GM21526 (cell line): ENCODE data around the gene NTN1.
A peak's percentile ranks its signal among the peaks of the same experiment; 100 is the strongest.
"Not testable (repeated sequence)": the region's sequence is repeated elsewhere in the genome, so short reads cannot be mapped to it uniquely, and the experiment has no call there.

Experiments used
- ATAC-seq: cut with Tn5 transposase; IDR thresholded peaks from one replicate; pipeline ENCODE4 v1.9.1; 2021; ENCODE audit warnings: moderate library complexity; ENCODE audit not compliant: unreplicated experiment, low FRiP score

Gene NTN1

DNA sequence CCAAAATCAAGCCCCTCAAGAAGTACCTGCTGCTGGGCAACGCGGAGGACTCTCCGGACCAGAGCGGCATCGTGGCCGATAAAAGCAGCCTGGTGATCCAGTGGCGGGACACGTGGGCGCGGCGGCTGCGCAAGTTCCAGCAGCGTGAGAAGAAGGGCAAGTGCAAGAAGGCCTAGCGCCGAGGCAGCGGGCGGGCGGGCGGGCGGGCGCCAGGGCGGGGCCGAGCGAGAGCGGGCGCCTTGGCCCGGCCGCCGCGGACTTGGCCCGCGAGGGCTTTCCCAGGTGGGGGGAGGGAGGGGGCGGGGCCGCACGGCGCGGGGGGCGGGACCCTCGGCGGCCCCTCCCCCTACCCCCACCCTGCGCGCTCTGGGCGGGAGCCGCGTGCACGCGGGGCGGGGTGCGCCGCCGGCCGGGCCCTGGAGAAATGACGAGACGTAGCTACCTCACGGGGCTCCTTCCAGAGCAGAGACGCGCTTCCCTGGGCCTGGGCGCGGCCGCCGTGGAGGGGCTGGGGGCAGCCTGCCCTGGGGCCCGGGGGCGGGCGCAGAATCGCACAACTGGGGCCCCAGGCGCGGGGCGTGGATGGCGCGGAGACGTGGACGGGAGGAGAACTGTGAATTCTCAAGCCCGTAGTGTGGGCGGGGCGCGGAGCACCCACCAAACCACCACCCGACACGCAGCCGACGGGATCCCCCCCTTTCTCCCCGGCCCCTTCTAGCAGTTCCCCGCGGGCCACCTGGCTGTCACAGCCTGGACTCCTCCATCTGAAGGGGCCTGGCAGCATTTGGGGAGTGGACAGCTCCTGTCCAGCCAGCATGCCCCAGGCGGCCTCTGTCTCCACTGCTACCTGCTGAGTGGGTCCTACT, 218.7 kb downstream of the NTN1 start:
- peak; percentile 44 for ATAC-seq

DNA sequence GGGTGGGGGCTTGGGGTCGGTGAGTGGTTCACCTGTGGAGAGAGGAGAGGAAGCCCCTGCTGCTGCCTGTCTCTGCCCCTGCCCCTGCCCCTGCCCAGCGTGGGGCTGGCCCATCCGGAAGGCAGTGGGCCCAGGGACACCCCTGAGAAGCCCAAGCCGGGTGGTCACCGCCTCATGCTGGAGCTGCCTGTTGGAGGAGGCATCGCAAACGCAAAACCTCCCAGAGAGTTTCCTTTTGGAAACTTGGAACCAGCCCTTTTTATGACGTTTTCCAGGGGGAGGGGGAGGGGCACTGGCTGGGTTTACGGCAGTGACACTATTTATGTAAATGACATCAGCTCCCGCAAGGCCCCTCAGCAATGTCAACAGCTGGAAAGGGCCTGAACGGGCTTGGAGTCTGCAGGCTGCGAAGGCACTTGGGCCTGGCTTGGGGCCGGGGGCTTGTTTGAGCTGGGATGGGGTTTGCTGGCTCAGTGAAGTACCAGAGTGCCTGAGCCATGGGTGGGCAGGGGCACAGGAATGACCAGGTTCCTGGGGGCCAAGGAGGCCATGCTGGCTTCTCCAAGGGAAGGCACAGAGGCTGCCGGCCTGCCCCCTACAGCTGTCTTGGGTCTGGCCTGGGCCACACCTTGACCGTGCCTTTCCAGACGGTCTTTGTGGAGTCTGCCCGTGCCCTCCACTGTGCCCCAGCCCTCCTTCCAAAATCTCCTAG, 219.5 kb downstream of the NTN1 start:
- no peak for ATAC-seq

DNA sequence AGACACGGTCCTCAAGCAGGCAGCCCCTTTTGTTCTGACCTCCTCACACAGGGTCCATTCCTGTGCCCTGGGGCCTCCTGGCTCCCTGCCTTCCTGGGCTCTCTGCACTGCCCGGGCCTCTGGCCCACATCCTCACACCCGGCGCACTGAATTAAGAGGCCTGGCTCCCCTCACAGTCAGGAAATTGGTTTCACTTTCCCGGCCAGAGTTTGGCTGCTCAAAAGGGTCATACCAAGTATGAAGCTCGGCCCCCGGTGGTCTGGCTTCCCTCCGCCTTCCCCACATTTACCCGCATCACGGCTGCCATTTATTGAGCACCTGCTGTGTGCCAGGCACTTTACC, 220.0 kb downstream of the NTN1 start:
- no peak for ATAC-seq

DNA sequence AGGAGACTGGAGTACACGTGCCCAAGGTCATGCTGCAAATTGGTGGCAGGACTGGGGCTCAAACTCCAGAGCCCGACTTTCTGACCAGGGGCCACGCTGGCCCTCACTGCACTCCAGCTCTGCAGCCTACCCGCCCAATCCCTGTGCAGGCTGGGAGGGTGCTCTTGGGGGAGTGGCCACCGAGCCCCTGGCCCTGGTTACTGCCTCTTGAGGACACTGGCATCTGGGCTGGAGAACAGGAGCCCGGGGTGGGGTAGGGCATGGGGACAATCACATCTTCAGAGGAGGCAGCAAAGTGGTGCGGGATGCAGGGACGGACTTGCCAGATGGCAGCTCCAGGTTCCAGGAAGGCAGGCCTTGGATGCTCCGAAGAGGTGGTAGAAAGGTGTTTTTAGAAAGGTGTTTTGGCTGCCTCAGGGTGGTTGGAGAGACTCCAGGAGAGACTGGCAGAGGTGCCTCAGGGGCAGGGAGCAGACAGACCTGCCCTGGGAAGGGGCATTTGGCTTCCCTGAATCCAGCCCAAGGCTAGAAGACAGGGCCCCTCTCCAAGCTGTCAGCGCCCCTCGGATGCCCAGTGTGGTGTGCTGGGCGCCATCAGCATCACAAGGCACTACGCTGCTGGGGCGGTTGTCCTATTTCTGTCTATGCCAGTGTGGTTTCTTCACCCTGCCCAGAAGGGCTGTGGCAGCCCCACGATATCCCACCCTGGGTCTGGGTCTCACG, 220.6 kb downstream of the NTN1 start:
- ATAC-seq = no peak

DNA sequence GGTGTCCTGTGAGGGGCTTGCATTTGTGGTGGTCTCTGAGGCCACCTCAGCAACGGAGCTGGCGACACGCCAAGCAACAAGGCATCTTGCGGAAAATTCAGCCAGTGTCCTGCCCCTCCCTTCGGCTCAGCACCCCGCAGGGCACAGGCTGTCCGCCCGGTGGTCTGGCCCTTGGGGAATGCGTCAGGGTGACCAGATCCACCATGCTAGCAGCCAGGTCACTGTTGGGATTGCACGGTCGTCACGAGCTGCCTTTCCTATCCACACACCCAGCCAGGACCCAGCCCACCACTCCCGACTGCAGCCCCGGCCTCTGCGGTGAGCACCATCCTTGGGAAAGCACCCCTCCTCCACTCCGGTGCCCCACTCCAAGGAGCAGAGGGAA, 221.2 kb downstream of the NTN1 start:
- ATAC-seq = no peak

DNA sequence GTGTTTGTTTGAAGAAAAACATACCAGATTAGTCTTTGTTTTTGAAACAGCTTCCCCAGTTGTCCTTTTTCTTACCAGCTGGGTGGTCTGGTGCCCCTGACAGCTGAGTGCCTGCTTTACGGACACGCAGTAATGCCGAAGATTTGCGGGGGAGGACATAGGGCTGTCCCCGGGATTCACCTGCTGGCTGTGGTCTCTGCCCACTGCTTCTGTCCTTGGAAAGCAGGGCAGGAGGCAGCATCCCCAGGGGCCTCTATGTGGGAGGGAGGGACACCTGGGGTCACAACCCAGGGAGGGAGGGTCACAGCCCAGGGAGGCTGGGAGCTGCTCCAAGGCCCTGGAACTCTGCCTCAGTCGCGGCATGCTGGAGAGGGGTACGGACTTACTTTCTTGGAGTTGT, 221.7 kb downstream of the NTN1 start:
- ATAC-seq = no peak

DNA sequence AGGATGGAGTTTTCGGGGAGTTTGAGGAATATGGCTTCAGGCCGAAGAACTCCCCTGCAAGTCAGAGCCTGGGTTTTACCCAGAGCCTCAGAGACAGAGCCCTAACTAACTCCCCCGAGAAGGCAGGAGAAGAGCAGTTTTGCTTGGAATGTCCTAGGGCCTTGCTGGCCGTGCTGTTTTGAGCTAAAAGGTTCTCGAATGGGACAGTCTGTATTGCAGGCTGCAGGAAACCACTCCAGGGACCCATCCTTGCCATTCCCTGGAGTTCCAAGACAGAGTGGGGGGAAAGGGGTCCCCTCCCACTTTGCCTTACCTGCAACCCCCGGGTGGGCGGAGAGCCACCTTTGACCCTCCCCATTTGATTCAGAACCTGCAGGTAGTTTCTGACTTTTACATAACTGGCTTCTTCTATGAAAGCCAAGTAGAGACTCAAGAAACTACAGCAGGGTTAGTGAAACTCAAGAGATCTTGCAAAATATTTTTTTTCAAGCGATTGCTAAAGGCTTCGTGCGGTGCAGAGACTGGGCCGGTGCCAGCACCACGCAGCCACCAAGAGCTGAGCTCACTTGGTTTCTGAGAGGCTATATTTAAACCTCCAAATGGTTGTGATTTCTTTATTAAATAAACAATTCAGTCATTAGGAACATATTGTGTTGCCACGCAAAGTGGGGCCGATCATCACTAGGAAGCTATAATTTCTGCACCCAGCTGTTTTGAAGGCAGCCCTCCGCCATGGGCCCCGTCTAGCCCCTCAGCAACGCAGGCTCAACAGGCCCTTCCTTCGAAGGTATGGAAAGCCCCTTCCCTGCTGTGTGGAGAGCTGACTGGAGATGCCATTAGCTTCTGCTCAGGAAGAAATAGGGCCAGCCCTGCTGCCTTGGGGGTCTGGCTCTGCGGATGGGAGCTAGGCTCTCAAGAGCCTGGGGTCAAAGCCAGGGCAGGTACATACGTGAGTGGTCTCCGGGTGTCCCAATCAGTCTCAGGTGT, 223.0 kb downstream of the NTN1 start:
- no peak for ATAC-seq

DNA sequence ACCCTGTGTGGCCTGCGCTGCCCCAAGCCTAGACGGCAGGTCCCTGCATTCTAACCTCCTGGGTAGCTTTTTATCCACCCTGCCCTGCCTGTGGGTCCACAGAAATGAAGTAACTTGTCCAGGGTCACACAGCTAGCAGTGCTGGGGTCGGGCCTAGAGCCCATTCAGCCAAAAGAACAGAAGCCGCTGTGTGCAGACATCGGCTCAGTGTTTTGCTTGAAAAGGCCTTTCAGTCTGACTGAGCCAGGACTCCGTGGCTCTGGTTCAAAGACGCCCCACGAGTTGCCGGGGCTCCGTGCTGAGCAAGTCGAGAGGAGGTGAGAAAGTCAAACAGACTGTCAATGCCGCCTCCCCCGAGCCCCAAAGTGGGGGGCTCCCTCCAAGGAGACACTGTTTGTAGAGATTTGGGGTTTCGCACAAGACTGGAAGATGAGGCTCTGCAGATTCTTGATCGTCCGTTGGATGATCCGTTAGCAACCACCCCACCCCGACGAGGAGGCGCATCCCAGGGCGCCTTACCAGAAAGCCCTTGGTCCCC, 226.2 kb downstream of the NTN1 start:
- ATAC-seq = no peak

DNA sequence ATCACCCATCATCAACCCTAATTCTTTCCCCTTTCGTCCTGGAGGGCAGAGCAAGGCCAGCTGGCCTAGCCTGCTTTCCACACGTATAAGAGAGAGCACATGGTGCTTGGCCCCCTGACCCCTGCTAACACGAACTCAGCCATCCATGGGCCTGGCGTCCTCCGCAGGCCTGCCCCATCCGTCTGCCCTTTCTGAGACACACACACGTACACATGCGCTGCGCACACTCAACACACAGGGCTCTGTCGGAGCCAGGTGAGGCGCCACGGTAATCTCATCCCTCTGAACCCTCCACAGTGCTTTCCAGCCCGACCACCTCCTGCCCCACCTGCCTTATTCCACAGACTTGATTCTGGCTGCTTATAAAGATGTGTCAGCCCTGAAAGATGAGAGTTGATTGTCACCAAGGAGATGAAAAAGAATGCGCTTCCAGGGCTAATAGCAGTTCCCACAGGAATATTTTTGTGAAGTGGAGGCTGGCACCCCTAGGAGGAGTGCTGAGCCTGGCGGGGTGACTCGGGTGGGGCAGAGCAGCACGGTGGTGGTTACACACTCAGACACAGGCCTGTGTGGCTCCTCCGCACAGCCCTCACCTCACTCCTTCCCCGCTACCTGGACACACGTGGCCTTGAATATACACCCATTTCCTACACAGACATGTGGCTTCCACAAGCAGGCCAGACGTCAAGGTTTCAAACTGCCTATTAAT, 228.1 kb downstream of the NTN1 start:
- ATAC-seq = no peak

DNA sequence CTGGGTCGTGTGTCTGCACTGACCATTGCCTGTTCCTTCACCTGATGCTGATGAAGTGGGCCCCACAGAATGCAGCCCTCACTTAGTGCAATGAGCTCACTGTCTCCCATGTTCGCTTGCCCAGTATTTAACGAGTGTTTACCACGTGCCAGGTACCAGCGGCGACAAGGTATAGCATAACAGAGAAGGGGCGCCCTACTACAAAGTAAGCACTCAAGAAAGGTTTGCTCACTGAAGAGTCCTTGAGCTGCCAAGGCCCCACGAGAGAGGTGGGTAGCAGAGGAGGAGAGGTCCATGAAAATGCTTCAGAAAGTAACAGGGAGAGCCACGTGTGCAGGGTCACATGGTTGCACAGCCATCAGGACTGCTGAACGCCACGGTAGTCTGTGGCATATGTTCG, 230.0 kb downstream of the NTN1 start:
- no peak for ATAC-seq

DNA sequence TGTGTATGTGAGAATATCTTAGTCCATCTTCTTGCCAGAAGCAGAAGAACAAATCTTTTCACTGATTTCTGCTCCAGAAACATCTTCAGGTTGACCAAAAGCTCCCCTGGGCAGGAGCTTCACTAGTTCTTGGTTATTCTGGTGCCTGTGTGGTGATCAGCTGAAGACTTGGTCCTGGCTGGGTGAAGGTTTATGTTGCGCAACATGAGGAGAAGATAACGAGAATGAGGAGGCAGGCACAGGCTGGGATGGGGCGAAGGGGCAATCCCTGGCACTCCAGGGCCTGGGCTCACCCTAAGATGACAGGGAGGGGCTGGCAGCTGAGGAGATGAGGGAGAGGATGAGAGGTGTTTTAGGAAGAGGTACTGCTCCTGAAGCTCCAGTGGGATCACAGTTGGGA, 232.0 kb downstream of the NTN1 start:
- no peak for ATAC-seq

DNA sequence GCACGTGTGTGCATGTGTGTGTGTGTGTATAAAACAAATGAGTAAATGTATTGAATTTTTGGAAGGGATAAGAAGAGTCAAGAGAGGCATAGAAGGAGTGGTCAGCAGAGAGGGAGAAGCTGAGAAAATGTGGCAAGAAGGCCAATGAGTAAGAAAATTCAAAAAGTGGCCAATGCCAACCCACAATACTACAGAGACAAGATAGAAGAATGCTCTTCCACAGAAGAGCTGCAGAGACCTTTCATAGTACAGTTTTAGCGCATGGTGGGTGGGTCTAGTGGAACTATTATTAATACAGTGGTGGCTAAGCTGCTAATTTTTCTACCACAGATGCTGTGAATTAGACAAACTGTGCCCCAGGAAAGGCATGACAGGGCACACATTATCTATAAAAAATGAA, 233.5 kb downstream of the NTN1 start:
- ATAC-seq = no peak

DNA sequence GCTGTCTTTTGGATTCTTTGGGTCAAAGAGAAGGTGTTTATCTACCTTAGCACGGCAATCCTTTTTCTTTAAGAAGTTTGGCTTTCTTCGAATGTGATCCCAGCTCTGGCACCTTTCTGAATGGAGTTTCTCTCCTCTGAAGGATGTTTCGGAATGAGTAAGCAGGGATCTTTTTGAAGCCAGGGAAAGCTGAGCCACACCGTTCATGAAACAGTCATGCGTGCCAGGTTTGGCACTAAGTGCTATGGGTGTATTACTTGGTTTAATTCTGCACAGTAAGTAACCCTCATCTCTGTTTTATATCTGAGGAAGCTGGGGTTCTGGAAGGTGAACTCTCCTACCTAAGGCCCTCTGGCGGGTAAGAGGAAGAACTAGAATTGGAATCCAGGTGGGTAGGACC, 234.5 kb downstream of the NTN1 start:
- no peak for ATAC-seq

DNA sequence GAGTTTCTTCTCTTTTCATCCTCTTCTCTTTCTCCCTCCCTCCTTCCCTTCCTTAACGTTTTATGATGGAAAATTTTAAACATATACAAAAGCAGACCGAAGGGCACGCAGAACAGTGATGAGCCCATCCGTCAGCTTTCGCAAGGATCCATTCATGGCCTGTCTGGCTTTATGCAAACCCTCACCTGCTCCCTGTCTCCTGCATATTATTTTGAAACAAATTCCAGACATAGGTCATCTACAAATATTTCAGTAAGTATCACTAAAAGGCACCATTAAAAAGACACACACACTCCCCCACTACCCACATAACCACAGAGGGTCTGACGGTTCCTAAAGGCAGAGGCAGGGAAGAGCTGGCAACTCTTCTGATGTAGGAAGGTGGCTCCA, 235.0 kb downstream of the NTN1 start:
- no peak for ATAC-seq

DNA sequence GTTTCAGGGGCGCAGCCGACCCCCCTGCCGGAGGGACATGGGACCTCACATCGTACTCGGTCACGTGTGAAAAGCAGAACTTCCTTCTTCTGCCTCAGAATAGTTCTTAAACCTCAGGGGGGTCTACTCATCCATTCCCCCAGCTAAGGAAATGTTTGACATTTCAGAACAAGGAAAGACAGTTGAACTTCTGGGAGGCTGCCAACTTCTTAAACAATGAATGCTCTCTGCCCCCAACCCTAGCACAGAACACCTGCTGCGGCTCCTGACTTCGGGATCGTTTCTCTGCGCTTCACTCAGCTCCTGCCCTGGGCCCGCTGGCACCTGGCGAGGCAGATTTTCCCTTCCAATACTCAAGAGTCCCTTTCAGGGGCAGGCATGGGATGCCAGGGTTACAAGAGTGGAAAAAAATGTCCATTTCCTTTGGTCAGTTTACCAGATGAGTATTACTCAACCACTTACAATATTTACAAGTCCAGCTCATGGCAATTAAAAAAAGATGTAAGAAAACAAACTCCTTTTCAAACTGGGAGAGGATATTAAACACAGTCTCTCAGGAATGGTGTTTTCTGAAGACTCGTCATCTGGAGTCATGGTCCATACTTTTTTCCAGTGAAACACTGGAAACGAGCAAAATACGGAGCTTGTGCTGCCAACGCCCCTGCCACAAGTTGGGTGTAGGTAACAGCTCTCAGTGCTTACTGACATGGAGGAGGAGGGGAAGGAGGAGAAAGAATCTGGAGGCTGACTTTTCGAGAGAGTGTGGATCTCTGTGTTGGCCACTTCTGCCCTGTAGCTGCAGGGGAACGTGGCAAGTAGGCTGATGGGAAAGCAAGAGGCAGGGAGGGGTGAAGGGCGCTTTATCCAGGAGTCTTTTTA, 235.7 kb downstream of the NTN1 start:
- no peak for ATAC-seq

DNA sequence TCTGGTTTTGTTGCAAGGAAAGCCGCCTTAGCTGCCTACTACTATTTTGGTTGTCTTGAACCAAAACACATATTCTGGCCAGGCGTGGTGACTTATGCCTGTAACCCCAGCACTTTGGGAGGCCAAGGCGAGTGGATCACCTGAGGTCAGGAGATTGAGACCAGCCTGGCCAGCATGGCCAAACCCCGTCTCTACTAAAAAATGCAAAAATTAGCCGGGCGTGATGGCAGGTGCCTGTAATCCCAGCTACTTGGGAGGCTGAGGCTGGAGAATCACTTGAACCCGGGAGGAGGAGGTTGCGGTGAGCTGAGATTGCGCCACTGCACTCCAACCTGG, 236.3 kb downstream of the NTN1 start:
- ATAC-seq = not testable (repeated sequence)

DNA sequence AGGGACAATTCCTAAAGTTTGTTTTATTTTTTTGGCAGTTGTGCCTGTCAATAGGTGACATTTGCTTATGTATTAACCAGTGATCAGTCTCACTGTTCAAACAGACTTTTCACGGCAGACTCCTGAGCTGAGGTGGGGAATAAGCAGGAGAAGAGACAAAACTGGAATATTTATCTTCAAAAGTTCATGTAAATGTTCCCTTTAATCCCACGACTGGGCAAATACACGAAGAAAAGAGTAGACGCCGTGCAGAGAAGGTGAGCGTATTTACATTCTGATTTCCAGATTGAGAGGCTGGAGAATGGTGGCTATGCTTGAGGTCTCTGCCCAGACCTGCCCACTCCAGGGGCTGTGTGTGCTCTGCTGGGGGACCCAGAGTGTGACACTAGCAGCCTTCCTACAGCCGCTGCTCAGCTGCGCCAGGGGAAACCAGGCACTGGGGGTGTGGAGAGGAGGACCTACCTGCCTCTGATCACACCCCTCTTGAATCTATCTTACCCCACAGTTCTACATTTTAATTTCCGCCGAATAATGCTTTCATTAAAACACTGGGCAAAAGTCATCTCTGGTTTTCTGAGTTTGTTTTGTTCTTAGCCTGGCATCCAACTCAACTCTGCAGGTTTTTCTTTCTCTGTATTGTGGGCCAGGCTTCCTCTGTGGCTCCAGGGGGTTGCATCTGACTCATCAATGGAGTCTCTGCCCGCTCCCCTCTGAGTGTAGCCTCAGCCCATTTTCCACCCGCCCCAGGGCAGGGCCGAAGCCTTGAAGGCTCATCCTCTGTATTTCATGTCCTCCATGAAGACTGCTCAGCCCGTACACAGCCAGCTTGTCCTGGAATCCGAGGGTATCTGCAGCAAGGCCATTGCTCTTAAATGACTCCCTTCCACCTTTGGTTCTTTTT, 237.1 kb downstream of the NTN1 start:
- ATAC-seq = no peak

DNA sequence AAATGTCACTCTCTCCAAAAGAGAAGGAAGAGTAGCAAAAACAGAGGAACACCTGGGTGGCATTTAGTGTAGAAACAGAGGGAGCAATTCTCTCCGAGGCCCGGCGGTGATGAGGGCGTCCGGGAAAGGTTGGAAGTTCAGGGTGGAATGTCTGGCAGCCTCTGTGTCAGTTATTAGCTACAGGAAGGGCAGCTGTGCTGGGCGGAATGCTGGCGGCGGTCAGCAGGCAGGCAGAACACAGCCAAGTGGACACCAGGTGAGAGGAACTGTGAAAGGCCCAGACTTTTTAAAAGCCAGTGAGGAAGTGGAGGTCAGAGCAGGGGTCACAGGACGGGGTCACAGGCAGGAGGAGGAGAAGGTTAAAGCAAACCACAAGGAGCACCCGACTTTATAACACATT, 238.1 kb downstream of the NTN1 start:
- ATAC-seq = no peak
